HCT116 (cell line): Measurements from ENCODE around the gene FOXK1. TPM values are rescaled to one million over a fixed set of nuclear protein-coding genes. Genes with fewer than 3 reads are reported as not detected.

ENCODE experiments used
- ATAC-seq: fragments of 200-7000 bp; cut with Tn5 transposase; 2 replicates; pipeline ENCODE4 v1.9.1; 2020; ENCODE audit warnings: mild to moderate bottlenecking, moderate library complexity
- BruUV-seq: library from RNA; stranded (reverse); fragments of 400-500 nt; replicated peaks from 2 replicates; lab custom pipeline; 2021; lab: Mats Ljungman, UMichigan
- CTCF ChIA-PET: fragments of 300-600 bp; sonication (Branson Sonifier 250); formaldehyde crosslinking; loops from one replicate; lab custom pipeline; 2021; ENCODE audit warnings: antibody characterized with exemption; lab: Charles Lee
- POLR2A ChIA-PET: fragments of 300-600, 350-600 bp; sonication (Branson Sonifier 250); formaldehyde crosslinking; loops from one replicate; lab custom pipeline; 2021; ENCODE audit warnings: antibody characterized with exemption; lab: Charles Lee
- RAD21 ChIA-PET, 2 experiments: fragments of 300-600 bp; sonication (Branson Sonifier 250); formaldehyde crosslinking; loops; one replicate each; lab custom pipeline; 2023; ENCODE audit warnings: low total read pairs in 2 of 2; ENCODE audit not compliant: uncharacterized antibody in 2 of 2, unreplicated experiment in 2 of 2, low non-redundant PET in 1 of 2; lab: Charles Lee
- DNase-seq: peaks from one replicate; pipeline ENCODE4 v3.0.0-alpha.2; 2010; ENCODE audit warnings: low read depth, low spot score
- H2AFZ ChIP-seq: fragments of 200-600 bp; shearing (Covaris generic), sonication (generic); 2 replicates; pipeline ENCODE4 v1.6.1; 2017; ENCODE audit warnings: low read depth, mixed run types, mixed read lengths, antibody characterized with exemption, low read length; ENCODE audit not compliant: poor library complexity, severe bottlenecking
- H3K27ac ChIP-seq: 2 replicates; pipeline ENCODE4 v1.5.1; 2012; ENCODE audit warnings: low read depth, low read length
- H3K27me3 ChIP-seq: fragments of 200-600 bp; sonication (generic); 2 replicates; pipeline ENCODE4 v1.6.1; 2016; ENCODE audit warnings: mixed run types, low read length, mixed read lengths; ENCODE audit not compliant: insufficient read depth
- H3K36me3 ChIP-seq, 2 experiments: fragments of 200-500 bp in 1 of 2; fragments of 200-600 bp in 1 of 2; sonication (Bioruptor generic) in 1 of 2; sonication (generic) in 1 of 2; 2 replicates each; pipeline versions ENCODE4 v1.5.1 to v1.6.1; 2014 to 2016; ENCODE audit warnings: low read length in 2 of 2, inconsistent platforms in 1 of 2, mixed read lengths in 1 of 2, mixed run types in 1 of 2; ENCODE audit not compliant: insufficient read depth in 2 of 2, control insufficient read depth in 1 of 2
- H3K4me1 ChIP-seq, 2 experiments: fragments of 200-600 bp in 1 of 2; sonication (generic) in 1 of 2; 2 replicates each; pipeline versions ENCODE4 v1.5.1 to v1.6.1; 2012 to 2017; ENCODE audit warnings: low read length in 2 of 2, inconsistent platforms in 1 of 2, mild to moderate bottlenecking in 1 of 2, mixed read lengths in 1 of 2, mixed run types in 1 of 2, moderate library complexity in 1 of 2; ENCODE audit not compliant: insufficient read depth in 2 of 2, control insufficient read depth in 1 of 2
- H3K4me2 ChIP-seq: fragments of 200-600 bp; sonication (generic); 2 replicates; pipeline ENCODE4 v1.6.1; 2017; ENCODE audit warnings: mixed run types, low read length, mixed read lengths
- H3K4me3 ChIP-seq, 2 experiments: fragments of 200-600 bp in 1 of 2; sonication (generic) in 1 of 2; replicated peaks in 1 of 2; 2 replicates each; pipeline ENCODE4 v1.5.1; 2011 to 2016; ENCODE audit warnings: low read length in 2 of 2, control low read depth in 1 of 2, low read depth in 1 of 2, mild to moderate bottlenecking in 1 of 2, mixed read lengths in 1 of 2, mixed run types in 1 of 2
- H3K79me2 ChIP-seq: fragments of 200-600 bp; sonication (generic); 2 replicates; pipeline ENCODE4 v1.6.1; 2017; ENCODE audit warnings: mild to moderate bottlenecking, mixed run types, low read length, moderate library complexity, mixed read lengths; ENCODE audit not compliant: insufficient read depth
- H3K9ac ChIP-seq: fragments of 200-600 bp; sonication (generic); 2 replicates; pipeline ENCODE4 v1.6.1; 2016; ENCODE audit warnings: low read length, mixed read lengths
- H3K9me2 ChIP-seq: fragments of 200-600 bp; sonication (generic), shearing (Covaris generic); 2 replicates; pipeline ENCODE4 v1.6.1; 2017; ENCODE audit warnings: mixed run types, mild to moderate bottlenecking, moderate library complexity; ENCODE audit not compliant: insufficient read depth
- H3K9me3 ChIP-seq, 2 experiments: fragments of 200-500 bp in 1 of 2; fragments of 200-600 bp in 1 of 2; sonication (Bioruptor generic) in 1 of 2; sonication (generic) in 1 of 2; 2 replicates each; pipeline ENCODE4 v1.6.1; 2014 to 2017; ENCODE audit warnings: low read length in 2 of 2, mixed read lengths in 2 of 2, inconsistent platforms in 1 of 2, low read depth in 1 of 2, mild to moderate bottlenecking in 1 of 2, mixed run types in 1 of 2, moderate library complexity in 1 of 2; ENCODE audit not compliant: control insufficient read depth in 1 of 2, insufficient read depth in 1 of 2
- H4K20me1 ChIP-seq: fragments of 200-600 bp; sonication (generic), shearing (Covaris generic); 2 replicates; pipeline ENCODE4 v1.6.1; 2017; ENCODE audit warnings: mixed run types, mild to moderate bottlenecking, moderate library complexity; ENCODE audit not compliant: insufficient read depth
- CBX3 ChIP-seq: IDR thresholded peaks from 2 replicates; pipeline ENCODE4 v1.6.1; 2012; ENCODE audit warnings: low read depth
- CEBPB ChIP-seq: IDR thresholded peaks from 2 replicates; pipeline ENCODE4 v1.6.1; 2012; ENCODE audit warnings: low read depth
- ELF1 ChIP-seq: IDR thresholded peaks from 2 replicates; pipeline ENCODE4 v1.6.1; 2012; ENCODE audit warnings: low read depth, borderline replicate concordance
- EZH2 ChIP-seq: fragments of 200-600 bp; sonication (generic); IDR thresholded peaks from 2 replicates; pipeline ENCODE4 v1.6.1; 2017; ENCODE audit warnings: antibody characterized with exemption, mixed run types
- EZH2phosphoT487 ChIP-seq: fragments of 200-600 bp; IDR thresholded peaks from 2 replicates; pipeline ENCODE4 v1.6.1; 2018; ENCODE audit warnings: antibody characterized with exemption, borderline replicate concordance
- FOSL1 ChIP-seq: IDR thresholded peaks from 2 replicates; pipeline ENCODE4 v1.6.1; 2012; ENCODE audit warnings: low read depth
- JUND ChIP-seq: IDR thresholded peaks from 2 replicates; pipeline ENCODE4 v1.6.1; 2012
- POLR2A ChIP-seq: IDR thresholded peaks from 2 replicates; pipeline ENCODE4 v1.7.0; 2011; ENCODE audit warnings: borderline replicate concordance; ENCODE audit not compliant: insufficient read depth, insufficient read length; ENCODE audit errors: extremely low read depth
- POLR2AphosphoS5 ChIP-seq: IDR thresholded peaks from 2 replicates; pipeline ENCODE4 v1.6.1; 2011; ENCODE audit warnings: mild to moderate bottlenecking, low read depth, low read length, moderate library complexity
- RAD21 ChIP-seq: IDR thresholded peaks from 2 replicates; pipeline ENCODE4 v1.6.1; 2012; ENCODE audit warnings: low read depth, mild to moderate bottlenecking
- SIN3A ChIP-seq: IDR thresholded peaks from 2 replicates; pipeline ENCODE4 v1.6.1; 2012; ENCODE audit warnings: low read depth
- SRF ChIP-seq: IDR thresholded peaks from 2 replicates; pipeline ENCODE4 v1.6.1; 2012; ENCODE audit warnings: low read depth
- TCF7L2 ChIP-seq: IDR thresholded peaks from 2 replicates; pipeline ENCODE4 v1.7.0; 2011; ENCODE audit warnings: borderline replicate concordance, inconsistent platforms; ENCODE audit not compliant: insufficient read depth, insufficient read length; ENCODE audit errors: extremely low read depth
- YY1 ChIP-seq: IDR thresholded peaks from 2 replicates; pipeline ENCODE4 v1.6.1; 2011; ENCODE audit warnings: low read length, low read depth, moderate library complexity, mild to moderate bottlenecking; ENCODE audit not compliant: insufficient replicate concordance; ENCODE audit errors: extremely low read depth
- ZFX ChIP-seq: fragments of 450-650 bp; IDR thresholded peaks from 2 replicates; pipeline ENCODE4 v1.6.1; 2017
- intact Hi-C: fragments of 100-400 bp; cut with micrococcal nuclease; formaldehyde crosslinking; loops from 2 replicates; pipeline ENCODE4 v1.10.0; 2022
- total RNA-seq: library from RNA; stranded (reverse); gene quantifications from one replicate; pipeline ENCODE4 v1.2.1, GENCODE V29; 2021; ENCODE audit not compliant: unreplicated experiment
- TF ChIP-seq, protein P1 (sequence below): IDR thresholded peaks from 2 replicates; pipeline ENCODE4 v1.6.1; 2012; ENCODE audit warnings: low read depth
- TF ChIP-seq, protein P2 (sequence below): IDR thresholded peaks from 2 replicates; pipeline ENCODE4 v1.6.1; 2011; ENCODE audit warnings: mild to moderate bottlenecking, low read length, moderate library complexity; ENCODE audit not compliant: insufficient replicate concordance; ENCODE audit errors: extremely low read depth
- TF ChIP-seq, protein P3 (sequence below): IDR thresholded peaks from 2 replicates; pipeline ENCODE4 v1.6.1; 2012
- TF ChIP-seq, protein P4 (sequence below), 3 experiments: fragments of 200-600 bp in 1 of 3; sonication (generic) in 1 of 3; IDR thresholded peaks in 2 of 3; conservative IDR thresholded peaks in 1 of 3; 2 replicates each; pipeline ENCODE4 v1.5.1; 2012 to 2017; ENCODE audit warnings: low read depth in 2 of 3, low read length in 2 of 3, antibody characterized with exemption in 1 of 3, borderline replicate concordance in 1 of 3, control low read depth in 1 of 3, mild to moderate bottlenecking in 1 of 3, mixed read lengths in 1 of 3, mixed run types in 1 of 3, moderate library complexity in 1 of 3; ENCODE audit not compliant: insufficient read depth in 1 of 3
- TF ChIP-seq, protein P5 (sequence below): IDR thresholded peaks from 2 replicates; pipeline ENCODE4 v1.6.1; 2012

FOXK1 gene
- total RNA-seq, 1 experiment from 2014 or later = 60.5 TPM

DNA sequence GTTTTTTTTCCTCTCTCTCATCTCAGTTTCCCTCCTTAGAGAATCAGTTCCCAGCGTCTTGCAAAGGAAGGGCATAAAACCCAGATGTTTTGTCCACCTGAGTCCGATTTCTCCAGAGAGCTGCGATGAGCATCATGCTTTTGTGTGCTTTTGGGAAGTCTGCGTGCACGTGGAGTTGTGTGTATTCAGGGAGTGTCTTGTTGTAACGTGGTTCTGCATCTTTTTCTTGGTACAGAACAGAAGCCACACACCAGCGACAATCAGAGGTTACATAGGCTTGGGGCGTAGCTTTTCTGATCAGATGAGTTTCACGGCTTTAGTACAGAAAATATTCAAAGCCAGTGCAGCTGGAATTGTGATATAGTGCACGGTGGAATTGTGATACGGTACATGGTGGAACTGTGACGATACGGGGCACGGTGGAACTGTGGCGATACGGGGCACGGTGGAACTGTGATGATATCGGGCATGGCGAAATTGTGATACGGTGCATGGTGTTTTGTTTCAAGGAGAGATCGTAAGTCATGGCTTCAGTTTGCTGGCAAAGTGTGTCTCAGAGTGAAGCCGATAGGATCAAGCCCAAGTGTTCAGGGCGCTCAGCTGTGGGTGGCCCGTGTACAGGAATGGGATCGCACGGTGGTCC is 32.8 kb downstream of the FOXK1 start:
- CTCF ChIA-PET = no interaction called here
- no peak for DNase-seq
- no TSS peak for BruUV-seq
- RAD21 ChIA-PET = no interaction called here
- no peak for ATAC-seq
- Histone ChIP-seq H3K4me2 (no peak overlapping the region), H3K4me3 (no peak overlapping the region), H3K27ac (no peak overlapping the region), H4K20me1 (0 out of 2 replicates have a peak, but pooled peaks cover 6% of the 10 kb centered on the region), H3K9me2 (no peaks in the 10 kb centered on the region), H3K4me1 (no peaks in the 10 kb centered on the region), H3K79me2 (peaks cover 97% of the 10 kb centered on the region), H3K36me3 (no peaks in the 10 kb centered on the region), H3K9ac (no peak overlapping the region), H3K9me3 (peaks cover 0 to 4% of the 10 kb centered on the region in 2 experiments; a peak in 1 of 4 replicates), H3K27me3 (no peaks in the 10 kb centered on the region), H2AFZ (no peak overlapping the region)
- POLR2A ChIA-PET = interaction anchor here (0.6 kb wide), 1 partner anchor 28 kb away, joined by 7 read pairs; no protein-coding TSS in a partner anchor
- intact Hi-C loops = no loop called here
- TF ChIP-seq TCF7L2 (no peak), SRF (no peak), YY1 (no peak), CEBPB (no peak), JUND (no peak), ZFX (no peak), SIN3A (no peak), EZH2phosphoT487 (no peak), ELF1 (no peak), POLR2AphosphoS5 (no peak), RAD21 (no peak), CBX3 (no peak), POLR2A (no peak), FOSL1 (no peak), EZH2 (no peak)
- TF ChIP-seq, protein P1, sequence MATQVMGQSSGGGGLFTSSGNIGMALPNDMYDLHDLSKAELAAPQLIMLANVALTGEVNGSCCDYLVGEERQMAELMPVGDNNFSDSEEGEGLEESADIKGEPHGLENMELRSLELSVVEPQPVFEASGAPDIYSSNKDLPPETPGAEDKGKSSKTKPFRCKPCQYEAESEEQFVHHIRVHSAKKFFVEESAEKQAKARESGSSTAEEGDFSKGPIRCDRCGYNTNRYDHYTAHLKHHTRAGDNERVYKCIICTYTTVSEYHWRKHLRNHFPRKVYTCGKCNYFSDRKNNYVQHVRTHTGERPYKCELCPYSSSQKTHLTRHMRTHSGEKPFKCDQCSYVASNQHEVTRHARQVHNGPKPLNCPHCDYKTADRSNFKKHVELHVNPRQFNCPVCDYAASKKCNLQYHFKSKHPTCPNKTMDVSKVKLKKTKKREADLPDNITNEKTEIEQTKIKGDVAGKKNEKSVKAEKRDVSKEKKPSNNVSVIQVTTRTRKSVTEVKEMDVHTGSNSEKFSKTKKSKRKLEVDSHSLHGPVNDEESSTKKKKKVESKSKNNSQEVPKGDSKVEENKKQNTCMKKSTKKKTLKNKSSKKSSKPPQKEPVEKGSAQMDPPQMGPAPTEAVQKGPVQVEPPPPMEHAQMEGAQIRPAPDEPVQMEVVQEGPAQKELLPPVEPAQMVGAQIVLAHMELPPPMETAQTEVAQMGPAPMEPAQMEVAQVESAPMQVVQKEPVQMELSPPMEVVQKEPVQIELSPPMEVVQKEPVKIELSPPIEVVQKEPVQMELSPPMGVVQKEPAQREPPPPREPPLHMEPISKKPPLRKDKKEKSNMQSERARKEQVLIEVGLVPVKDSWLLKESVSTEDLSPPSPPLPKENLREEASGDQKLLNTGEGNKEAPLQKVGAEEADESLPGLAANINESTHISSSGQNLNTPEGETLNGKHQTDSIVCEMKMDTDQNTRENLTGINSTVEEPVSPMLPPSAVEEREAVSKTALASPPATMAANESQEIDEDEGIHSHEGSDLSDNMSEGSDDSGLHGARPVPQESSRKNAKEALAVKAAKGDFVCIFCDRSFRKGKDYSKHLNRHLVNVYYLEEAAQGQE = no peak
- TF ChIP-seq, protein P2, sequence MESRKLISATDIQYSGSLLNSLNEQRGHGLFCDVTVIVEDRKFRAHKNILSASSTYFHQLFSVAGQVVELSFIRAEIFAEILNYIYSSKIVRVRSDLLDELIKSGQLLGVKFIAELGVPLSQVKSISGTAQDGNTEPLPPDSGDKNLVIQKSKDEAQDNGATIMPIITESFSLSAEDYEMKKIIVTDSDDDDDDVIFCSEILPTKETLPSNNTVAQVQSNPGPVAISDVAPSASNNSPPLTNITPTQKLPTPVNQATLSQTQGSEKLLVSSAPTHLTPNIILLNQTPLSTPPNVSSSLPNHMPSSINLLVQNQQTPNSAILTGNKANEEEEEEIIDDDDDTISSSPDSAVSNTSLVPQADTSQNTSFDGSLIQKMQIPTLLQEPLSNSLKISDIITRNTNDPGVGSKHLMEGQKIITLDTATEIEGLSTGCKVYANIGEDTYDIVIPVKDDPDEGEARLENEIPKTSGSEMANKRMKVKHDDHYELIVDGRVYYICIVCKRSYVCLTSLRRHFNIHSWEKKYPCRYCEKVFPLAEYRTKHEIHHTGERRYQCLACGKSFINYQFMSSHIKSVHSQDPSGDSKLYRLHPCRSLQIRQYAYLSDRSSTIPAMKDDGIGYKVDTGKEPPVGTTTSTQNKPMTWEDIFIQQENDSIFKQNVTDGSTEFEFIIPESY = no peak
- TF ChIP-seq, protein P3, sequence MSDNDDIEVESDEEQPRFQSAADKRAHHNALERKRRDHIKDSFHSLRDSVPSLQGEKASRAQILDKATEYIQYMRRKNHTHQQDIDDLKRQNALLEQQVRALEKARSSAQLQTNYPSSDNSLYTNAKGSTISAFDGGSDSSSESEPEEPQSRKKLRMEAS = no peak
- TF ChIP-seq, protein P4, sequence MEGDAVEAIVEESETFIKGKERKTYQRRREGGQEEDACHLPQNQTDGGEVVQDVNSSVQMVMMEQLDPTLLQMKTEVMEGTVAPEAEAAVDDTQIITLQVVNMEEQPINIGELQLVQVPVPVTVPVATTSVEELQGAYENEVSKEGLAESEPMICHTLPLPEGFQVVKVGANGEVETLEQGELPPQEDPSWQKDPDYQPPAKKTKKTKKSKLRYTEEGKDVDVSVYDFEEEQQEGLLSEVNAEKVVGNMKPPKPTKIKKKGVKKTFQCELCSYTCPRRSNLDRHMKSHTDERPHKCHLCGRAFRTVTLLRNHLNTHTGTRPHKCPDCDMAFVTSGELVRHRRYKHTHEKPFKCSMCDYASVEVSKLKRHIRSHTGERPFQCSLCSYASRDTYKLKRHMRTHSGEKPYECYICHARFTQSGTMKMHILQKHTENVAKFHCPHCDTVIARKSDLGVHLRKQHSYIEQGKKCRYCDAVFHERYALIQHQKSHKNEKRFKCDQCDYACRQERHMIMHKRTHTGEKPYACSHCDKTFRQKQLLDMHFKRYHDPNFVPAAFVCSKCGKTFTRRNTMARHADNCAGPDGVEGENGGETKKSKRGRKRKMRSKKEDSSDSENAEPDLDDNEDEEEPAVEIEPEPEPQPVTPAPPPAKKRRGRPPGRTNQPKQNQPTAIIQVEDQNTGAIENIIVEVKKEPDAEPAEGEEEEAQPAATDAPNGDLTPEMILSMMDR (IDR thresholded peaks at IDR 0.05 in 2 of 3, conservative IDR thresholded peaks at IDR 0.05 in 1 of 3; ENCODE audit: borderline replicate concordance in 1 of 3, insufficient read depth in 1 of 3, low read depth in 2 of 3, low read length in 2 of 3) = no peak
- TF ChIP-seq, protein P5, sequence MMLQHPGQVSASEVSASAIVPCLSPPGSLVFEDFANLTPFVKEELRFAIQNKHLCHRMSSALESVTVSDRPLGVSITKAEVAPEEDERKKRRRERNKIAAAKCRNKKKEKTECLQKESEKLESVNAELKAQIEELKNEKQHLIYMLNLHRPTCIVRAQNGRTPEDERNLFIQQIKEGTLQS = no peak
- TF ChIP-seq, all 23 proteins: peak for 0
